ENCODE data around the gene PTPRA. TPM values are rescaled to one million over a fixed set of nuclear protein-coding genes. Genes with fewer than 3 reads are reported as not detected.

Gene PTPRA
- total and polyA plus RNA-seq, 2 of the 13 experiments (the other 11 are each of a cell fraction or from before 2014, with no cell fraction given) = 47.2 to 127 TPM

- H3K4me2 ChIP-seq (ENCODE audit: low read depth, low read length) = no peak overlapping the region
- peaks cover 28% of the 10 kb centered on the region for H3K79me2 ChIP-seq (ENCODE audit: insufficient read depth, low read length)
- DNase-seq (ENCODE audit: low spot score) (no peak), FAIRE-seq (no peak), ATAC-seq (no peak)
- no peak for TF ChIP-seq NFYB (CRISPR knock-in tag; IDR thresholded peaks at IDR 0.05)
- no peak for TF ChIP-seq ZHX1 (CRISPR knock-in tag; IDR thresholded peaks at IDR 0.05; ENCODE audit: low read depth)
- TF ChIP-seq ZKSCAN5 (CRISPR knock-in tag; IDR thresholded peaks at IDR 0.05) = no peak
- TF ChIP-seq ZNF138 (CRISPR knock-in tag; IDR thresholded peaks at IDR 0.05; ENCODE audit: low read depth) = no peak
- no peak for TF ChIP-seq ZNF589 (CRISPR knock-in tag; conservative IDR thresholded peaks at IDR 0.05)
- no peak for TF ChIP-seq ZNF597 (CRISPR knock-in tag; IDR thresholded peaks at IDR 0.05)
- TF ChIP-seq ZNF781 (CRISPR knock-in tag; IDR thresholded peaks at IDR 0.05; ENCODE audit: borderline replicate concordance, not compliant biosample characterization) = no peak
- TF ChIP-seq POGK (CRISPR knock-in tag; conservative IDR thresholded peaks at IDR 0.05) = no peak
- TF ChIP-seq, protein P1, sequence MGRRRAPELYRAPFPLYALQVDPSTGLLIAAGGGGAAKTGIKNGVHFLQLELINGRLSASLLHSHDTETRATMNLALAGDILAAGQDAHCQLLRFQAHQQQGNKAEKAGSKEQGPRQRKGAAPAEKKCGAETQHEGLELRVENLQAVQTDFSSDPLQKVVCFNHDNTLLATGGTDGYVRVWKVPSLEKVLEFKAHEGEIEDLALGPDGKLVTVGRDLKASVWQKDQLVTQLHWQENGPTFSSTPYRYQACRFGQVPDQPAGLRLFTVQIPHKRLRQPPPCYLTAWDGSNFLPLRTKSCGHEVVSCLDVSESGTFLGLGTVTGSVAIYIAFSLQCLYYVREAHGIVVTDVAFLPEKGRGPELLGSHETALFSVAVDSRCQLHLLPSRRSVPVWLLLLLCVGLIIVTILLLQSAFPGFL (CRISPR knock-in tag; IDR thresholded peaks at IDR 0.05) = no peak
- TF ChIP-seq U2AF2 (IDR thresholded peaks at IDR 0.05; ENCODE audit: low read depth, low read length) = no peak
- TF ChIP-seq KAT7 (CRISPR knock-in tag; IDR thresholded peaks at IDR 0.05; ENCODE audit: borderline replicate concordance) = no peak
- TF ChIP-seq ZNF703 (CRISPR knock-in tag; IDR thresholded peaks at IDR 0.05; ENCODE audit: borderline replicate concordance) = no peak
- no peak for TF ChIP-seq ZBTB33 (CRISPR knock-in tag; IDR thresholded peaks at IDR 0.05)
- H2AFZ ChIP-seq (ENCODE audit: low read length) = no peak overlapping the region
- no peaks in the 10 kb centered on the region for H3K27me3 ChIP-seq (ENCODE audit: control insufficient read depth in 1 of 2, insufficient read depth in 2 of 2, low read length in 2 of 2)
- no peaks in the 10 kb centered on the region for H4K20me1 ChIP-seq (ENCODE audit: insufficient read depth, low read length)
- ChIA-PET POLR2A (no interaction called here), CTCF (ENCODE audit: low intra/inter-chr PET ratio, low total read pairs) (no interaction called here)
- H3K36me3 ChIP-seq (replicated peaks in 1 of 2; ENCODE audit: control insufficient read depth in 1 of 2, insufficient read depth in 2 of 2, low read length in 2 of 2) = no peaks in the 10 kb centered on the region
- no peak overlapping the region for H3K9ac ChIP-seq (ENCODE audit: insufficient read depth, low read depth, low read length)
- in situ Hi-C loops (cut with HindIII; ENCODE audit: extremely low pct_ligation_motif_present, low pct_unique_long_range_greater_than_20kb) (no loop called here), intact Hi-C loops (cut with micrococcal nuclease; ENCODE audit: unreplicated experiment) (no loop called here)
- H3K4me3 ChIP-seq (replicated peaks in 1 of 3; ENCODE audit: insufficient read depth in 1 of 3, low read depth in 2 of 3, low read length in 3 of 3) = no peak overlapping the region
- BruUV-seq (replicated peaks) = no TSS peak
- H3K9me3 ChIP-seq (ENCODE audit: low read length) = no peaks in the 10 kb centered on the region
- 97% methylated on average over 6 of the region's 6 CpGs for WGBS (ENCODE audit: low lambda C conversion rate)
- H3K4me1 ChIP-seq (ENCODE audit: insufficient read depth, low read length) = no peaks in the 10 kb centered on the region
- no peak overlapping the region for H3K27ac ChIP-seq (ENCODE audit: extremely low read length, insufficient read depth, low read length)
Observed at GRCh38 chr20:2903686-2904085, 30.4 kb downstream of the PTPRA start.
